ENCODE data around the gene AGPAT1.
"Not testable (repeated sequence)": the region's sequence is repeated elsewhere in the genome, so short reads cannot be mapped to it uniquely, and the experiment has no call there.

Gene AGPAT1

DNA sequence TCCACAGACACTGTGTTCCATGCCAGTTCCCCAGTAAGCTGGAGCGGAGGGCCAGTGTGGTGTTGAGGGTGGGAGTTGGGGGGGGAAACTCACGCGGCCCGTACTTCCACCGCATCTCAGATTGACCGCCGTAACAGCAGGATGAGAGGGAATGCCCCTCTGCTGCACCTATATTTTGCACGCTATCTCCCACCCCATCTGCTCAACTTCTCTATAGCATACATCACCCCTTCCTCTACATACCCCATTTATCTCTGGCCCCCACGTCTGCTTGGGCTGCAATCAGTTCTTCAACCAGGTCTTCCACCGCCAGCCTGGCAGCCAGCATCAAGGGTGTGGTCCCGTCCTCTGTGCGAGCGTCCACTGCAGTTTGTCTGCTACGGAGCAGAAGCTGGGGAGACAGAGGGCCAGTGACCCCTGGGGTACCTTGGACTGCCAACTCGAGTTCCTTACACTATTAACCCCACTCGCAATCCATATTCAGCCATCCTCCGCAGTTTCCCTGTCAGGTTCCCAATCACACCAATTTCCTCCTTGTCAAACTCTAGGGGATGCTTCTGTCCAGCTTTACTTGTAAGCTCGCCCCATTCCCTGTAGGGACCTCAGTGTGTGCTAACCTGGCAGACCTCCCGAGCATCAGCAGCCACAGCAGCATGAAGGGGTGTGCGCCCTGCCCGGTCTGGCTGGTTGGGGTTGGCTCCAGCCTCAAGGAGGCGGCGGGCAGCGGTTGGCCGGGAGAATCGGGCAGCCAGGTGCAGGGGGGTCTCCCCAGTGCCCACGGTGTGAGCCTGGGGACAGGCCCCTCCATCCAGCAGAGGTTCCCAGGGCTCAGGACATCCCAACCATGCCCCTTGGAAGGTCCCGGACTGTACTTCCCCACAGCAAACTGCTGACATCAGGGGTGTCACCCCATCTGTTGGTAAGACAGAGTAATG lies 21.1 kb upstream of the AGPAT1 start:
- no peak for DNase-seq (ENCODE audit: low read depth, low spot score)
- peaks cover 14% of the 10 kb centered on the region for H3K4me1 ChIP-seq (ENCODE audit: insufficient read depth, insufficient read length)
- TF ChIP-seq YY1 (IDR thresholded peaks at IDR 0.05; ENCODE audit: insufficient read depth, insufficient read length) (no peak), ZNF274 (IDR thresholded peaks at IDR 0.05; ENCODE audit: low read depth, low read length) (no peak), SUZ12 (IDR thresholded peaks at IDR 0.05; ENCODE audit: extremely low read depth, insufficient read depth, insufficient read length) (no peak)

GRCh38 chr6:32195902-32196681 lies 20.2 kb upstream of the AGPAT1 start:
- TF ChIP-seq ZNF274 (IDR thresholded peaks at IDR 0.05; ENCODE audit: low read depth, low read length) (no peak), SUZ12 (IDR thresholded peaks at IDR 0.05; ENCODE audit: extremely low read depth, insufficient read depth, insufficient read length) (no peak), YY1 (IDR thresholded peaks at IDR 0.05; ENCODE audit: insufficient read depth, insufficient read length) (no peak)
- H3K9me3 ChIP-seq (ENCODE audit: insufficient read depth, low read length), result no peaks in the 10 kb centered on the region
- no peaks in the 10 kb centered on the region for H3K36me3 ChIP-seq (ENCODE audit: insufficient read depth, insufficient read length, low read length)
- DNase-seq (ENCODE audit: low read depth, low spot score), result peak; percentile 74
- peak overlapping the region; percentile 89 for H3K4me3 ChIP-seq (ENCODE audit: insufficient read length, low read depth)
- H3K27me3 ChIP-seq (ENCODE audit: insufficient read depth, insufficient read length), result no peaks in the 10 kb centered on the region
- peak overlapping the region; percentile 97 for H3K9ac ChIP-seq (ENCODE audit: insufficient read length, low read depth)
- peaks cover 17% of the 10 kb centered on the region for H3K4me1 ChIP-seq (ENCODE audit: insufficient read depth, insufficient read length)

More for the DNA sequence above, 21.1 kb upstream of the AGPAT1 start:
- Histone ChIP-seq H3K27me3 (ENCODE audit: insufficient read depth, insufficient read length) (no peaks in the 10 kb centered on the region), H3K36me3 (ENCODE audit: insufficient read depth, insufficient read length, low read length) (no peaks in the 10 kb centered on the region), H3K9me3 (ENCODE audit: insufficient read depth, low read length) (no peaks in the 10 kb centered on the region), H3K9ac (ENCODE audit: insufficient read length, low read depth) (peak overlapping the region; percentile 97), H3K4me3 (ENCODE audit: insufficient read length, low read depth) (peak overlapping the region; percentile 89)

GRCh38 chr6:32195652-32195901 lies 19.7 kb upstream of the AGPAT1 start:
- H3K9ac ChIP-seq (ENCODE audit: insufficient read length, low read depth), result no peak overlapping the region
- H3K4me3 ChIP-seq (ENCODE audit: insufficient read length, low read depth), result peak overlapping the region; percentile 89
- peak; percentile 96 for DNase-seq (ENCODE audit: low read depth, low spot score)
- no peak for TF ChIP-seq SUZ12 (IDR thresholded peaks at IDR 0.05; ENCODE audit: extremely low read depth, insufficient read depth, insufficient read length)
- no peak for TF ChIP-seq YY1 (IDR thresholded peaks at IDR 0.05; ENCODE audit: insufficient read depth, insufficient read length)
- no peak for TF ChIP-seq ZNF274 (IDR thresholded peaks at IDR 0.05; ENCODE audit: low read depth, low read length)
- H3K4me1 ChIP-seq (ENCODE audit: insufficient read depth, insufficient read length), result peaks cover 19% of the 10 kb centered on the region
- no peaks in the 10 kb centered on the region for H3K9me3 ChIP-seq (ENCODE audit: insufficient read depth, low read length)
- H3K36me3 ChIP-seq (ENCODE audit: insufficient read depth, insufficient read length, low read length), result no peaks in the 10 kb centered on the region
- H3K27me3 ChIP-seq (ENCODE audit: insufficient read depth, insufficient read length), result no peaks in the 10 kb centered on the region

DNA sequence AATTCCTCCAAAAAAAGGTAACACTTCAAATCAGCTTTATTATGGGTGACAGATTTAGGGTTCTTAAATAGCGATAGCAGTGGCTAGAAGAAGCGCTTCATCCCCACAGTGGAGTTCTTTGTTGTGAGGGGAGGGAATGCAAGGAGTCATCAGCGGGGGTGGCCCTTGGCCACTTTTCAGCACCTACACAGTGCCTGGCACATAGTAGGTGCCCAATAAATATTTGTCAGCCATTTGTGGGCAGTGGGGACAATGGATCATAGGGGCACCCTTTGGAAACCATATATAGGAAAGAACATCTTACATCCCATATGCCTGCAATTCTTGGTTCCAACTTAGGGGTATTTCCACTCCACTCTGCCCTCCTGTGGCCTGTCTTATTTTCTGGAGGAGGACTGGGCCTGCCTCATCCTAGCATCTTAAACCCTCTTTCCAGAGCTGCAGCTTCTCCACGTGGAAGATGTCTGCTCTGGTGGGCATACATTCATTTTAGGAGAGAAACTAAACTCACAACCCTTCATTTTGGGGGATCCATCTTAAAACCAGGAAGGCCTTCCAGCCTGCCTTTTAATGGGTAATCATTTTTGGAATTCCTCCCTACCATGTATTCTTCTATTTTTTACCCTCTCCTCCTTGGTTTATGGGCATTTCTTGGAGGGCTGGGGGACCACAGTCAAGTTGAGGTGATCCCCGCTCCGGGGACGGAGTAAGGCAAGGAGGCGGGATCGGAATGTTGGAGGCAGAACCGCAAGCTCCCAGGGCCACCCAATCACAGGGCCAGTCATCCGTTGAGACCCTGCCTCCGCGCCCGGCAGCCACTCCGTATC lies 19.2 kb upstream of the AGPAT1 start:
- no peaks in the 10 kb centered on the region for H3K9me3 ChIP-seq (ENCODE audit: insufficient read depth, low read length)
- H3K36me3 ChIP-seq (ENCODE audit: insufficient read depth, insufficient read length, low read length), result no peaks in the 10 kb centered on the region
- peaks cover 19% of the 10 kb centered on the region for H3K4me1 ChIP-seq (ENCODE audit: insufficient read depth, insufficient read length)
- TF ChIP-seq YY1 (IDR thresholded peaks at IDR 0.05; ENCODE audit: insufficient read depth, insufficient read length), result no peak
- no peak for TF ChIP-seq SUZ12 (IDR thresholded peaks at IDR 0.05; ENCODE audit: extremely low read depth, insufficient read depth, insufficient read length)
- no peak for TF ChIP-seq ZNF274 (IDR thresholded peaks at IDR 0.05; ENCODE audit: low read depth, low read length)
- H3K4me3 ChIP-seq (ENCODE audit: insufficient read length, low read depth), result peak overlapping the region; percentile 34
- H3K27me3 ChIP-seq (ENCODE audit: insufficient read depth, insufficient read length), result no peaks in the 10 kb centered on the region
- peak overlapping the region; percentile 52 for H3K9ac ChIP-seq (ENCODE audit: insufficient read length, low read depth)
- no peak for DNase-seq (ENCODE audit: low read depth, low spot score)

DNA sequence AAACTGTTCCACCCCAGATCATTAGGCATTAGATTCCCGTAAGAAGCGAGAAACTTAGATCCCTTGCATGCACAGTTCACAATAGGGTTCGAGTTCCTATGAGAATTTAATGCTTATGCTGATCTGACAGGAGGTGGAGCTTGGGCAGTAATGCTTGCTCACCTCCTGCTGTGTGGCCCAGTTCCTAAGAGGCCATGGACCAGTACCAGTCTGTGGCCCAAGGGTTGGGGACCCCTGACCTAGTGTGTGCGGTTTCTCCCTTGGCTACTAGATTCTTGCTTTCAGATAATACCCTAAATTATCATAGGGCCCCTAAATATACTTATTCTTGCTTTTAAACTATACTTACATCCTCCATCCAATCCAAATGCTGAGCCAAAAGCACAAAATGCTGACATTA lies 18.5 kb upstream of the AGPAT1 start:
- no peaks in the 10 kb centered on the region for H3K36me3 ChIP-seq (ENCODE audit: insufficient read depth, insufficient read length, low read length)
- no peak for DNase-seq (ENCODE audit: low read depth, low spot score)
- no peak overlapping the region for H3K4me3 ChIP-seq (ENCODE audit: insufficient read length, low read depth)
- H3K9ac ChIP-seq (ENCODE audit: insufficient read length, low read depth), result no peak overlapping the region
- H3K4me1 ChIP-seq (ENCODE audit: insufficient read depth, insufficient read length), result peaks cover 19% of the 10 kb centered on the region
- H3K9me3 ChIP-seq (ENCODE audit: insufficient read depth, low read length), result no peaks in the 10 kb centered on the region
- no peaks in the 10 kb centered on the region for H3K27me3 ChIP-seq (ENCODE audit: insufficient read depth, insufficient read length)
- TF ChIP-seq YY1 (IDR thresholded peaks at IDR 0.05; ENCODE audit: insufficient read depth, insufficient read length), result no peak
- no peak for TF ChIP-seq SUZ12 (IDR thresholded peaks at IDR 0.05; ENCODE audit: extremely low read depth, insufficient read depth, insufficient read length)
- TF ChIP-seq ZNF274 (IDR thresholded peaks at IDR 0.05; ENCODE audit: low read depth, low read length), result no peak

- not testable (repeated sequence) for H3K27me3 ChIP-seq (ENCODE audit: insufficient read depth, insufficient read length); H3K36me3 ChIP-seq (ENCODE audit: insufficient read depth, insufficient read length, low read length); H3K9me3 ChIP-seq (ENCODE audit: insufficient read depth, low read length); H3K9ac ChIP-seq (ENCODE audit: insufficient read length, low read depth); DNase-seq (ENCODE audit: low read depth, low spot score)
- Histone ChIP-seq H3K4me1 (ENCODE audit: insufficient read depth, insufficient read length) (peaks cover 17% of the 10 kb centered on the region), H3K4me3 (ENCODE audit: insufficient read length, low read depth) (peak overlapping the region; percentile 22)
Measured at GRCh38 chr6:32193096-32193495, 17.2 kb upstream of the AGPAT1 start.
